ENCODE data around the gene GOLT1A.

The GOLT1A gene

DNA sequence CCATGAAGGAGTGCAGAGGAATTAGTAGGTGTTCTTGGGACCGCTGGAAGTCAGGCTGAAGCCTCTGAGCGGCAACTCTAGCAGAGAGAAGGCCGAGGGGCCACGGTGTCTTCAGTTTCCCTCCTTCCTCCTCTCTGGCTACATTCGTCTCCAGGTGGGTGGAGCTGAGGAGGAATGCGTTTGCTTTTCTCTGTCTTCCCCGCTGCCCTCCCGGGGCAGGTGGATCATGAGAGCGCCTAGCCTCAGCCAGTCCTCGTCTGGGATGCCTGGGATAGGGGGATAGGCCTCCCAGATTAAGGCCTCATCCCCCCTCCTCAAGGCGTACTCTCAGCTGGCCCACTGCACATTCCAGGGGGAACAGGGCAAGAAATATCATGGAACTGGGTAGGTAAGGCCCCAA is 7.5 kb upstream of the GOLT1A start:
- H3K27ac ChIP-seq (ENCODE audit: insufficient read depth in 1 of 2, low read depth in 1 of 2, low read length in 2 of 2, poor library complexity in 1 of 2, severe bottlenecking in 2 of 2) = no peak overlapping the region
- 88% methylated on average over 5 of the region's 11 CpGs for WGBS (ENCODE audit: insufficient coverage)
- ChIA-PET POLR2A (no interaction called here), CTCF (interaction anchor here (0.7 kb wide), 1 partner anchor 186 kb away, joined by 3 read pairs; no protein-coding TSS in a partner anchor)
- peaks cover 0 to 13% (median 9%) of the 10 kb centered on the region in 4 experiments for H3K4me1 ChIP-seq (ENCODE audit: control extremely low read depth in 1 of 4, control insufficient read depth in 4 of 4, insufficient read depth in 4 of 4, low read length in 3 of 4)
- H3K27me3 ChIP-seq (replicated peaks in 2 of 5; ENCODE audit: control insufficient read depth in 4 of 5, insufficient read depth in 5 of 5, low read length in 4 of 5) = no peaks in the 10 kb centered on the region
- no peak for DNase-seq
- H3K4me3 ChIP-seq (ENCODE audit: control insufficient read depth in 1 of 7, extremely low read depth in 1 of 7, insufficient read depth in 4 of 7, low read depth in 2 of 7, low read length in 6 of 7) = no peak overlapping the region
- no peaks in the 10 kb centered on the region for H3K9me3 ChIP-seq (ENCODE audit: control extremely low read depth in 1 of 5, control insufficient read depth in 4 of 5, insufficient read depth in 2 of 5, low read depth in 1 of 5, low read length in 4 of 5)
- peaks cover 0 to 4% (median 0%) of the 10 kb centered on the region in 4 experiments for H3K36me3 ChIP-seq (ENCODE audit: control insufficient read depth in 4 of 4, insufficient read depth in 4 of 4, low read length in 3 of 4)

DNA sequence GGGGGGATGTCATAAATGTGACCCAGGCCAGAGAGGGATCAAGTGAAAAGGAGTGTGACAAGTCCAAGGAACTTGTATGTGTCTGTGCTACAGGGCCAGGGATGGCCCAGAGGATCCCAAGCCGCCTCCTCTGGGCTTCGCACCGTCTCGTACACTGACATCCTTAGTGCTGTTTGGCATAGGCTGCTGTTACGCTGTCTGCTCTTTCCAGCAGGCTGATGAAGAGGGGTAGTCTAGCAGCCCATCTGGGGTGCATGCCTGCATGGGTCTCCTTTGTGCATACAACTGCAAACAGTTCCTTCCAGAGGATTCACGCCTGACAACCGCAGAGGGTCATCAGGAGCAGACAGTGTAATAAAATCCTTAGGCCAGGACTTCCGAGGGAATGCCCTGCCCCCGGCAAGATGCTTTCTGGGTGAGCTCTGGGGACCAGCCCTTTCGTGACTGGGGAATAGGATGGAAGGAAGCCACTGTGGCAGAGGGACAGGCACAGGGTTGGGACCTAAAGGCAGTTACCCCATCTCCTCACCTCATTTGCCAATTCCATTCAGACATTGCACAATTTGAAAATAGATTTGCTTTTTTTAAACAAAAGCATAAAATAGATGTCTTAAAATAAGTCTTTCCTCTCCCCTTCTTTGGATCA is 6.3 kb upstream of the GOLT1A start:
- CTCF ChIA-PET = interaction anchor here (0.9 to 2.0 kb wide), 3 partner anchors 13 to 143 kb away, joined by 3 to 7 read pairs (median 4); no protein-coding TSS in a partner anchor
- Histone ChIP-seq H3K4me3 (ENCODE audit: control insufficient read depth in 1 of 7, extremely low read depth in 1 of 7, insufficient read depth in 4 of 7, low read depth in 2 of 7, low read length in 6 of 7) (no peak overlapping the region), H3K9me3 (ENCODE audit: control extremely low read depth in 1 of 5, control insufficient read depth in 4 of 5, insufficient read depth in 2 of 5, low read depth in 1 of 5, low read length in 4 of 5) (no peaks in the 10 kb centered on the region), H3K36me3 (ENCODE audit: control insufficient read depth in 4 of 4, insufficient read depth in 4 of 4, low read length in 3 of 4) (peaks cover 0 to 4% (median 0%) of the 10 kb centered on the region in 4 experiments), H3K27ac (ENCODE audit: insufficient read depth in 1 of 2, low read depth in 1 of 2, low read length in 2 of 2, poor library complexity in 1 of 2, severe bottlenecking in 2 of 2) (no peak overlapping the region), H3K27me3 (replicated peaks in 2 of 5; ENCODE audit: control insufficient read depth in 4 of 5, insufficient read depth in 5 of 5, low read length in 4 of 5) (no peaks in the 10 kb centered on the region), H3K4me1 (ENCODE audit: control extremely low read depth in 1 of 4, control insufficient read depth in 4 of 4, insufficient read depth in 4 of 4, low read length in 3 of 4) (peaks cover 0 to 9% (median 7%) of the 10 kb centered on the region in 4 experiments)
- no peak for DNase-seq
- POLR2A ChIA-PET = no interaction called here
- 96% methylated on average over 4 of the region's 10 CpGs for WGBS (ENCODE audit: insufficient coverage)

GRCh38 chr1:204218552-204218951 is 4.8 kb upstream of the GOLT1A start:
- H3K4me1 ChIP-seq (ENCODE audit: control extremely low read depth in 1 of 4, control insufficient read depth in 4 of 4, insufficient read depth in 4 of 4, low read length in 3 of 4) = peaks cover 0 to 17% (median 14%) of the 10 kb centered on the region in 4 experiments
- no peak overlapping the region for H3K27ac ChIP-seq (ENCODE audit: insufficient read depth in 1 of 2, low read depth in 1 of 2, low read length in 2 of 2, poor library complexity in 1 of 2, severe bottlenecking in 2 of 2)
- no peak overlapping the region for H3K4me3 ChIP-seq (ENCODE audit: control insufficient read depth in 1 of 7, extremely low read depth in 1 of 7, insufficient read depth in 4 of 7, low read depth in 2 of 7, low read length in 6 of 7)
- H3K9me3 ChIP-seq (ENCODE audit: control extremely low read depth in 1 of 5, control insufficient read depth in 4 of 5, insufficient read depth in 2 of 5, low read depth in 1 of 5, low read length in 4 of 5) = no peaks in the 10 kb centered on the region
- peak in 2 of 3 donors; percentile 23 to 25 for DNase-seq
- POLR2A ChIA-PET = interaction anchor here (0.5 kb wide), 1 partner anchor 416 kb away, joined by 4 read pairs; no protein-coding TSS in a partner anchor
- CTCF ChIA-PET = interaction anchor here (1.8 to 2.0 kb wide), 3 partner anchors 11 to 56 kb away, joined by 3 to 7 read pairs (median 6); no protein-coding TSS in a partner anchor
- peaks cover 0 to 4% (median 0%) of the 10 kb centered on the region in 4 experiments for H3K36me3 ChIP-seq (ENCODE audit: control insufficient read depth in 4 of 4, insufficient read depth in 4 of 4, low read length in 3 of 4)
- WGBS (ENCODE audit: insufficient coverage) = no CpG with 5 or more reads among the region's 2 CpGs
- H3K27me3 ChIP-seq (replicated peaks in 2 of 5; ENCODE audit: control insufficient read depth in 4 of 5, insufficient read depth in 5 of 5, low read length in 4 of 5) = no peaks in the 10 kb centered on the region

GRCh38 chr1:204217648-204218000 is 3.8 kb upstream of the GOLT1A start:
- CTCF ChIA-PET = interaction anchor here (1.5 to 4.9 kb wide), 4 partner anchors 36 to 144 kb away, joined by 3 to 74 read pairs (median 4); partner anchors contain the start of gene PLEKHA6
- Histone ChIP-seq H3K27me3 (replicated peaks in 2 of 5; ENCODE audit: control insufficient read depth in 4 of 5, insufficient read depth in 5 of 5, low read length in 4 of 5) (no peaks in the 10 kb centered on the region), H3K9me3 (ENCODE audit: control extremely low read depth in 1 of 5, control insufficient read depth in 4 of 5, insufficient read depth in 2 of 5, low read depth in 1 of 5, low read length in 4 of 5) (no peaks in the 10 kb centered on the region), H3K4me1 (ENCODE audit: control extremely low read depth in 1 of 4, control insufficient read depth in 4 of 4, insufficient read depth in 4 of 4, low read length in 3 of 4) (peaks cover 0 to 19% (median 16%) of the 10 kb centered on the region in 4 experiments), H3K4me3 (ENCODE audit: control insufficient read depth in 1 of 7, extremely low read depth in 1 of 7, insufficient read depth in 4 of 7, low read depth in 2 of 7, low read length in 6 of 7) (no peak overlapping the region), H3K36me3 (ENCODE audit: control insufficient read depth in 4 of 4, insufficient read depth in 4 of 4, low read length in 3 of 4) (peaks cover 0 to 4% (median 0%) of the 10 kb centered on the region in 4 experiments), H3K27ac (ENCODE audit: insufficient read depth in 1 of 2, low read depth in 1 of 2, low read length in 2 of 2, poor library complexity in 1 of 2, severe bottlenecking in 2 of 2) (no peak overlapping the region)
- WGBS (ENCODE audit: insufficient coverage) = 90% methylated on average over 1 of the region's 4 CpGs
- DNase-seq = no peak
- POLR2A ChIA-PET = no interaction called here

GRCh38 chr1:204216880-204217647 is 3.3 kb upstream of the GOLT1A start:
- Histone ChIP-seq H3K9me3 (ENCODE audit: control extremely low read depth in 1 of 5, control insufficient read depth in 4 of 5, insufficient read depth in 2 of 5, low read depth in 1 of 5, low read length in 4 of 5) (no peaks in the 10 kb centered on the region), H3K27ac (ENCODE audit: insufficient read depth in 1 of 2, low read depth in 1 of 2, low read length in 2 of 2, poor library complexity in 1 of 2, severe bottlenecking in 2 of 2) (no peak overlapping the region), H3K4me1 (ENCODE audit: control extremely low read depth in 1 of 4, control insufficient read depth in 4 of 4, insufficient read depth in 4 of 4, low read length in 3 of 4) (peaks cover 0 to 19% (median 16%) of the 10 kb centered on the region in 4 experiments), H3K36me3 (ENCODE audit: control insufficient read depth in 4 of 4, insufficient read depth in 4 of 4, low read length in 3 of 4) (peaks cover 0 to 2% (median 0%) of the 10 kb centered on the region in 4 experiments), H3K4me3 (ENCODE audit: control insufficient read depth in 1 of 7, extremely low read depth in 1 of 7, insufficient read depth in 4 of 7, low read depth in 2 of 7, low read length in 6 of 7) (no peak overlapping the region), H3K27me3 (replicated peaks in 2 of 5; ENCODE audit: control insufficient read depth in 4 of 5, insufficient read depth in 5 of 5, low read length in 4 of 5) (no peaks in the 10 kb centered on the region)
- DNase-seq = no peak
- ChIA-PET CTCF (interaction anchor here (0.9 to 4.9 kb wide), 9 partner anchors 10 to 178 kb away, joined by 3 to 74 read pairs (median 3); partner anchors contain the start of gene PLEKHA6), POLR2A (no interaction called here)
- 92% methylated on average over 10 of the region's 11 CpGs for WGBS (ENCODE audit: insufficient coverage)

- CTCF ChIA-PET = interaction anchor here (0.7 to 4.9 kb wide), 11 partner anchors 9 to 179 kb away, joined by 3 to 74 read pairs (median 3); partner anchors contain the start of gene PLEKHA6
- Histone ChIP-seq H3K27me3 (replicated peaks in 2 of 5; ENCODE audit: control insufficient read depth in 4 of 5, insufficient read depth in 5 of 5, low read length in 4 of 5) (no peaks in the 10 kb centered on the region), H3K4me1 (ENCODE audit: control extremely low read depth in 1 of 4, control insufficient read depth in 4 of 4, insufficient read depth in 4 of 4, low read length in 3 of 4) (peaks cover 0 to 19% (median 16%) of the 10 kb centered on the region in 4 experiments), H3K36me3 (ENCODE audit: control insufficient read depth in 4 of 4, insufficient read depth in 4 of 4, low read length in 3 of 4) (no peaks in the 10 kb centered on the region), H3K27ac (ENCODE audit: insufficient read depth in 1 of 2, low read depth in 1 of 2, low read length in 2 of 2, poor library complexity in 1 of 2, severe bottlenecking in 2 of 2) (no peak overlapping the region), H3K9me3 (ENCODE audit: control extremely low read depth in 1 of 5, control insufficient read depth in 4 of 5, insufficient read depth in 2 of 5, low read depth in 1 of 5, low read length in 4 of 5) (no peaks in the 10 kb centered on the region), H3K4me3 (ENCODE audit: control insufficient read depth in 1 of 7, extremely low read depth in 1 of 7, insufficient read depth in 4 of 7, low read depth in 2 of 7, low read length in 6 of 7) (no peak overlapping the region)
- DNase-seq = no peak
- POLR2A ChIA-PET = no interaction called here
- WGBS (ENCODE audit: insufficient coverage) = 98% methylated on average over 4 of the region's 4 CpGs
Observed at GRCh38 chr1:204216236-204216635, 2.4 kb upstream of the GOLT1A start.

Measured in common myeloid progenitor, CD34-positive (primary cell).